Measurements from ENCODE around the gene ATF7IP2. TPM values are rescaled to one million over a fixed set of nuclear protein-coding genes. Genes with fewer than 3 reads are reported as not detected.

The ATF7IP2 gene
- total RNA-seq (2021) (not detected in 2 replicates), Bru-seq, nascent RNA (percentile 4 among the genes with signal in this experiment), BruChase-seq, experiment 1, labeled RNA remaining after a 2-hour chase (percentile 3 among the genes with signal in this experiment), BruChase-seq, experiment 2, labeled RNA remaining after a 6-hour chase (percentile 5 among the genes with signal in this experiment)
- long read RNA-seq, partial matches to known transcripts, result 0 of 1 reads
- long read RNA-seq, other reads (novel, unspliced or antisense), result 1 of 1 reads

GRCh38 chr16:10385725-10386516 lies at the start of gene ATF7IP2:
TSS of gene ATF7IP2 (plus strand) at chr16:10386061. CDS start at chr16:10430621, 44,560 bp downstream.
- ChIA-PET POLR2A (ENCODE audit: unreplicated experiment) (no interaction called here), CTCF (no interaction called here)
- H4K20me1 ChIP-seq (ENCODE audit: insufficient read depth), result no peaks in the 10 kb centered on the region
- H2AFZ ChIP-seq, result no peak within 1 kb of the TSS
- no peaks in the 10 kb centered on the region for H3K36me3 ChIP-seq (ENCODE audit: low read depth)
- peaks cover 15% of the 10 kb centered on the region for H3K27me3 ChIP-seq (ENCODE audit: insufficient read depth, low read depth)
- no TSS peak for BruUV-seq (replicated peaks)
- TF ChIP-seq EZH2 (IDR thresholded peaks at IDR 0.05; ENCODE audit: low read depth) (no peak), CTCF (conservative IDR thresholded peaks at IDR 0.05) (no peak)
- no peaks in the 10 kb centered on the region for H3K79me2 ChIP-seq (ENCODE audit: low read depth)
- H3F3A ChIP-seq (ENCODE audit: insufficient read depth, low read depth), result no peaks in the 10 kb centered on the region
- no peak within 1 kb of the TSS for H3K4me2 ChIP-seq
- no peak within 1 kb of the TSS for H3K27ac ChIP-seq
- H3K9me3 ChIP-seq (ENCODE audit: insufficient read depth, low read depth), result no peaks in the 10 kb centered on the region
- H3K4me3 ChIP-seq, result no peak within 1 kb of the TSS
- H3K4me1 ChIP-seq (replicated peaks; ENCODE audit: insufficient read depth), result no peaks in the 10 kb centered on the region
- no peaks in the 10 kb centered on the region for H3K9me2 ChIP-seq (ENCODE audit: insufficient read depth)
- DNase-seq, result no peak
- intact Hi-C loops (cut with micrococcal nuclease; ENCODE audit: unreplicated experiment), result no loop called here

- Histone ChIP-seq H3K9me2 (ENCODE audit: insufficient read depth) (no peaks in the 10 kb centered on the region), H3K79me2 (ENCODE audit: low read depth) (no peaks in the 10 kb centered on the region), H3F3A (ENCODE audit: insufficient read depth, low read depth) (no peaks in the 10 kb centered on the region), H3K27me3 (ENCODE audit: insufficient read depth, low read depth) (no peaks in the 10 kb centered on the region), H3K4me3 (no peak overlapping the region), H2AFZ (no peak overlapping the region), H3K9me3 (ENCODE audit: insufficient read depth, low read depth) (peaks cover 7% of the 10 kb centered on the region; the same call in 1 of the 2 replicates), H3K4me2 (no peak overlapping the region), H3K27ac (no peak overlapping the region), H3K36me3 (ENCODE audit: low read depth) (no peaks in the 10 kb centered on the region), H3K4me1 (replicated peaks; ENCODE audit: insufficient read depth) (no peaks in the 10 kb centered on the region), H4K20me1 (ENCODE audit: insufficient read depth) (no peaks in the 10 kb centered on the region)
- BruUV-seq (replicated peaks), result no TSS peak
- intact Hi-C loops (cut with micrococcal nuclease; ENCODE audit: unreplicated experiment), result no loop called here
- POLR2A ChIA-PET (ENCODE audit: unreplicated experiment), result no interaction called here
- TF ChIP-seq EZH2 (IDR thresholded peaks at IDR 0.05; ENCODE audit: low read depth) (no peak), CTCF (conservative IDR thresholded peaks at IDR 0.05) (no peak)
- no peak for DNase-seq
- CTCF ChIA-PET, result interaction anchor here (0.7 kb wide), 1 partner anchor 1167 kb away, joined by 10 read pairs; no protein-coding TSS in a partner anchor
Observed at GRCh38 chr16:10338426-10338825, 47.4 kb upstream of the ATF7IP2 start.

- Histone ChIP-seq H3K79me2 (ENCODE audit: low read depth) (no peaks in the 10 kb centered on the region), H3K4me1 (replicated peaks; ENCODE audit: insufficient read depth) (no peaks in the 10 kb centered on the region), H3K4me2 (no peak overlapping the region), H3K9me2 (ENCODE audit: insufficient read depth) (no peaks in the 10 kb centered on the region), H2AFZ (no peak overlapping the region), H3F3A (ENCODE audit: insufficient read depth, low read depth) (no peaks in the 10 kb centered on the region), H4K20me1 (ENCODE audit: insufficient read depth) (no peaks in the 10 kb centered on the region), H3K27ac (no peak overlapping the region), H3K27me3 (ENCODE audit: insufficient read depth, low read depth) (no peaks in the 10 kb centered on the region), H3K36me3 (ENCODE audit: low read depth) (no peaks in the 10 kb centered on the region), H3K4me3 (no peak overlapping the region), H3K9me3 (ENCODE audit: insufficient read depth, low read depth) (peaks cover 12% of the 10 kb centered on the region; the same call in 1 of the 2 replicates)
- POLR2A ChIA-PET (ENCODE audit: unreplicated experiment), result no interaction called here
- no peak for TF ChIP-seq EZH2 (IDR thresholded peaks at IDR 0.05; ENCODE audit: low read depth)
- TF ChIP-seq CTCF (conservative IDR thresholded peaks at IDR 0.05), result no peak
- DNase-seq, result no peak
- CTCF ChIA-PET, result no interaction called here
- no TSS peak for BruUV-seq (replicated peaks)
- intact Hi-C loops (cut with micrococcal nuclease; ENCODE audit: unreplicated experiment), result no loop called here
Observed at GRCh38 chr16:10339777-10340732, 45.8 kb upstream of the ATF7IP2 start.

Measured in PC-9 (cell line).